Panc1 (cell line): ENCODE measurements around the gene NEMF. TPM values are rescaled to one million over a fixed set of nuclear protein-coding genes. Genes with fewer than 3 reads are reported as not detected.
A peak's percentile ranks its signal among the peaks of the same experiment; 100 is the strongest.

ENCODE experiments used
- ATAC-seq: fragments of 200-7000 bp; cut with Tn5 transposase; 2 replicates; pipeline ENCODE4 v1.9.1; 2020; ENCODE audit warnings: mild to moderate bottlenecking, moderate library complexity
- BruUV-seq: library from RNA; stranded (reverse); fragments of 400-500 nt; replicated peaks from 2 replicates; lab custom pipeline; 2021; lab: Mats Ljungman, UMichigan
- CTCF ChIA-PET: fragments of 300-600 bp; sonication (Branson Sonifier 250); formaldehyde crosslinking; loops from one replicate; lab custom pipeline; 2022; ENCODE audit warnings: antibody characterized with exemption; lab: Charles Lee
- POLR2A ChIA-PET: fragments of 300-600 bp; sonication (Branson Sonifier 250); formaldehyde crosslinking; loops from one replicate; lab custom pipeline; 2022; ENCODE audit warnings: antibody characterized with exemption; lab: Charles Lee
- DNase-seq: peaks from one replicate; pipeline ENCODE4 v3.0.0-alpha.2; 2010; ENCODE audit warnings: low read depth, low spot score
- H3K27ac ChIP-seq: 2 replicates; pipeline ENCODE4 v1.5.1; 2011; ENCODE audit warnings: mild to moderate bottlenecking, low read length, inconsistent platforms
- H3K27me3 ChIP-seq: fragments of 200-500 bp; sonication (Bioruptor generic); 2 replicates; pipeline ENCODE4 v1.6.0; 2014; ENCODE audit warnings: low read length, inconsistent platforms; ENCODE audit not compliant: control insufficient read depth, insufficient read depth
- H3K36me3 ChIP-seq: fragments of 200-500 bp; sonication (Bioruptor generic); 2 replicates; pipeline ENCODE4 v1.5.1; 2014; ENCODE audit warnings: inconsistent platforms, mild to moderate bottlenecking, low read length, moderate library complexity; ENCODE audit not compliant: control insufficient read depth, insufficient read depth
- H3K4me1 ChIP-seq: 2 replicates; pipeline ENCODE4 v1.5.1; 2011; ENCODE audit warnings: inconsistent platforms, mild to moderate bottlenecking, low read length, moderate library complexity; ENCODE audit not compliant: control insufficient read depth, insufficient read depth
- H3K4me3 ChIP-seq, 2 experiments: 2 replicates each; pipeline ENCODE4 v1.5.1; 2011 to 2012; ENCODE audit warnings: low read depth in 2 of 2, low read length in 2 of 2, mild to moderate bottlenecking in 2 of 2, inconsistent platforms in 1 of 2, moderate library complexity in 1 of 2
- H3K9me3 ChIP-seq: fragments of 200-500 bp; sonication (Bioruptor generic); 2 replicates; pipeline ENCODE4 v1.5.1; 2014; ENCODE audit warnings: low read depth, mild to moderate bottlenecking, inconsistent platforms, low read length, moderate library complexity; ENCODE audit not compliant: control insufficient read depth, insufficient read depth
- POLR2AphosphoS5 ChIP-seq: IDR thresholded peaks from 2 replicates; pipeline ENCODE4 v1.6.1; 2012; ENCODE audit warnings: mild to moderate bottlenecking, low read depth, low read length, moderate library complexity
- SIN3A ChIP-seq: IDR thresholded peaks from 2 replicates; pipeline ENCODE4 v1.6.1; 2012; ENCODE audit warnings: low read depth, mild to moderate bottlenecking, low read length, moderate library complexity, borderline replicate concordance; ENCODE audit not compliant: insufficient read depth
- TCF7L2 ChIP-seq: IDR thresholded peaks from 2 replicates; pipeline ENCODE4 v1.6.1; 2011; ENCODE audit warnings: mild to moderate bottlenecking, low read depth, low read length, inconsistent platforms
- in situ Hi-C: cut with HindIII; loops from 2 replicates; pipeline ENCODE4 v1.10.0; 2016; ENCODE audit warnings: low sequenced_read_pairs, low pct_unique_long_range_greater_than_20kb
- intact Hi-C: fragments of 100-400 bp; cut with micrococcal nuclease; formaldehyde crosslinking; loops from one replicate; pipeline ENCODE4 v1.10.0; 2022; ENCODE audit not compliant: unreplicated experiment
- total RNA-seq: library from RNA; stranded (reverse); gene quantifications from one replicate; pipeline ENCODE4 v1.2.1, GENCODE V29; 2021; ENCODE audit not compliant: unreplicated experiment
- TF ChIP-seq, protein P1 (sequence below): fragments of 450-650 bp; IDR thresholded peaks from 2 replicates; pipeline ENCODE4 v1.5.1; 2017; ENCODE audit warnings: mild to moderate bottlenecking
- TF ChIP-seq, protein P2 (sequence below), 2 experiments: IDR thresholded peaks; 2 replicates each; pipeline ENCODE4 v1.6.1; 2011 to 2012; ENCODE audit warnings: low read depth in 2 of 2, control low read depth in 1 of 2, low read length in 1 of 2, mild to moderate bottlenecking in 1 of 2, moderate library complexity in 1 of 2; ENCODE audit not compliant: insufficient read depth in 1 of 2

The NEMF gene
- total RNA-seq, 1 experiment from 2014 or later = 38.3 TPM

DNA sequence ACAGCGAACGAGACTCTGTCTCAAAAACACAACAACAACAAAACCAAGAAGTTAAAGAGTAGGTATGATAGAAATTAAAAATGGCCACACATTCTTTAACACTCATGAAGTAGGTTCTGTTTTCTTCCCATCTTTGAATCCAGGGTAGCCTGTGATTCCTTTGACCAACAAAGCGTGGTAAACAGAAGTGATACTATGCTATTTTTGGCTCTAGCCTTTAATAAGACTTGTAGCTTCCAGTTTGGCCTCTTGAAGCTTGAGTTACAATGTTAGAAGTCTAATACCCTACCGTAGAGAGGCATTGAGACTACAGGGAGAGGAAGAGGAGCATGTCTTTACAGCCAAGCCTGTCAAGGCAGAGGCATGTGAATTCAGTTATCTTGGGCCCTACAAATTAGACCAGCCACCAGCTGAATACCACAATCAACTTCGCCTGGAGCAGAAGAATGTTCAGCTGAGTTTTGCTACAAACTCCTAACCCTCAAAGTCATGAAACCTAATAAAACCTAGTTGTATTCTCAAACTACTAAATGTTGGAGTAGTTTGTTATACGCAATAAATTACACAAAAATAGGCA lies 4.9 kb upstream of the NEMF start:
- Histone ChIP-seq H3K27me3 (no peaks in the 10 kb centered on the region), H3K4me1 (peaks cover 5% of the 10 kb centered on the region), H3K9me3 (no peaks in the 10 kb centered on the region), H3K36me3 (no peaks in the 10 kb centered on the region; the same call in 1 of the 2 replicates), H3K4me3 (no peak overlapping the region), H3K27ac (no peak overlapping the region; the same call in 1 of the 2 replicates)
- TF ChIP-seq POLR2AphosphoS5 (no peak), TCF7L2 (no peak)
- TF ChIP-seq, protein P1, sequence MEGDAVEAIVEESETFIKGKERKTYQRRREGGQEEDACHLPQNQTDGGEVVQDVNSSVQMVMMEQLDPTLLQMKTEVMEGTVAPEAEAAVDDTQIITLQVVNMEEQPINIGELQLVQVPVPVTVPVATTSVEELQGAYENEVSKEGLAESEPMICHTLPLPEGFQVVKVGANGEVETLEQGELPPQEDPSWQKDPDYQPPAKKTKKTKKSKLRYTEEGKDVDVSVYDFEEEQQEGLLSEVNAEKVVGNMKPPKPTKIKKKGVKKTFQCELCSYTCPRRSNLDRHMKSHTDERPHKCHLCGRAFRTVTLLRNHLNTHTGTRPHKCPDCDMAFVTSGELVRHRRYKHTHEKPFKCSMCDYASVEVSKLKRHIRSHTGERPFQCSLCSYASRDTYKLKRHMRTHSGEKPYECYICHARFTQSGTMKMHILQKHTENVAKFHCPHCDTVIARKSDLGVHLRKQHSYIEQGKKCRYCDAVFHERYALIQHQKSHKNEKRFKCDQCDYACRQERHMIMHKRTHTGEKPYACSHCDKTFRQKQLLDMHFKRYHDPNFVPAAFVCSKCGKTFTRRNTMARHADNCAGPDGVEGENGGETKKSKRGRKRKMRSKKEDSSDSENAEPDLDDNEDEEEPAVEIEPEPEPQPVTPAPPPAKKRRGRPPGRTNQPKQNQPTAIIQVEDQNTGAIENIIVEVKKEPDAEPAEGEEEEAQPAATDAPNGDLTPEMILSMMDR = no peak
- CTCF ChIA-PET = no interaction called here
- ATAC-seq (no peak), DNase-seq (no peak)
- BruUV-seq = no TSS peak
- in situ Hi-C loops = no loop called here
- intact Hi-C loops = no loop called here
- POLR2A ChIA-PET = no interaction called here

DNA sequence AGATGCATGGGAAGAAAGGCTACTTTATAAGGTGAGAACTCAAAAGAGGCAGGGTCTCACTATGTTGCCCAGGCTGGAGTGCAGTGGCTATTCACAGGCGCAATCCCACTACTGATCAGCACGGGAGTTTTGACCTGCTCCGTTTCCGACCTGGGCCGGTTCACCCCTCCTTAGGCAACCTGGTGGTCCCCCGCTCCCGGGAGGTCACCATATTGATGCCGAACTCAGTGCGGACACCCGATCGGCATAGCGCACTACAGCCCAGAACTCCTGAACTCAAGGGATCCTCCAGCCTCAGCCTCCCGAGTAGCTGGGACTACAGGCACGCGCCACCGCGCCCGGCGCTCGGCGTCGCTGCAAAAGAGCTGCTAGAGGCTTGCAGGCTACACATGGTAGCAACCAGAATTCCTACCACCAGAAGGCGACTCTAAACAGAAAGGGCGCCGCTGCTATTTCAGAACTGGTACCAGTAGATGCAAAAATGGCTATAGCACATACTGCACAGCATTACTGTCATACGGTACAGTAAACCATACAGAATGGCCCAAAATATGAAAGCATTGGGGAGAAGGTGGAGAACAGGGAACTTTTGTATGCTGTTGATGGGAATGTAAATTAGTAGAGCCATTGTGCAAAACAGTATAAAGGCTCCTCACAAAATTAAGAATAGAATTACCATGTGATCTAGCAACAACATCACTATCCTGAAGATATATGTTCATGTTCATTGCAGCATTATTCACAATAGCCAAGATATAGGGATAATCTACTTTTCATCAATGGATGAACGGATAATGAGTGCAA lies 1.2 kb upstream of the NEMF start:
- Histone ChIP-seq H3K4me1 (peaks cover 7% of the 10 kb centered on the region; the same call in 1 of the 2 replicates), H3K27me3 (no peaks in the 10 kb centered on the region), H3K4me3 (peak overlapping the region; percentile 80 to 97), H3K9me3 (no peaks in the 10 kb centered on the region), H3K27ac (peak overlapping the region; percentile 92), H3K36me3 (peaks cover 16% of the 10 kb centered on the region)
- peak; percentile 89 for ATAC-seq
- CTCF ChIA-PET = interaction anchor here (0.6 to 1.7 kb wide), 5 partner anchors 9 to 344 kb away, joined by 3 to 15 read pairs (median 4); no protein-coding TSS in a partner anchor
- no peak for DNase-seq
- POLR2A ChIA-PET = no interaction called here
- no TSS peak for BruUV-seq
- intact Hi-C loops = no loop called here
- TF ChIP-seq, protein P1 = peak; percentile 78
- TF ChIP-seq, protein P2, sequence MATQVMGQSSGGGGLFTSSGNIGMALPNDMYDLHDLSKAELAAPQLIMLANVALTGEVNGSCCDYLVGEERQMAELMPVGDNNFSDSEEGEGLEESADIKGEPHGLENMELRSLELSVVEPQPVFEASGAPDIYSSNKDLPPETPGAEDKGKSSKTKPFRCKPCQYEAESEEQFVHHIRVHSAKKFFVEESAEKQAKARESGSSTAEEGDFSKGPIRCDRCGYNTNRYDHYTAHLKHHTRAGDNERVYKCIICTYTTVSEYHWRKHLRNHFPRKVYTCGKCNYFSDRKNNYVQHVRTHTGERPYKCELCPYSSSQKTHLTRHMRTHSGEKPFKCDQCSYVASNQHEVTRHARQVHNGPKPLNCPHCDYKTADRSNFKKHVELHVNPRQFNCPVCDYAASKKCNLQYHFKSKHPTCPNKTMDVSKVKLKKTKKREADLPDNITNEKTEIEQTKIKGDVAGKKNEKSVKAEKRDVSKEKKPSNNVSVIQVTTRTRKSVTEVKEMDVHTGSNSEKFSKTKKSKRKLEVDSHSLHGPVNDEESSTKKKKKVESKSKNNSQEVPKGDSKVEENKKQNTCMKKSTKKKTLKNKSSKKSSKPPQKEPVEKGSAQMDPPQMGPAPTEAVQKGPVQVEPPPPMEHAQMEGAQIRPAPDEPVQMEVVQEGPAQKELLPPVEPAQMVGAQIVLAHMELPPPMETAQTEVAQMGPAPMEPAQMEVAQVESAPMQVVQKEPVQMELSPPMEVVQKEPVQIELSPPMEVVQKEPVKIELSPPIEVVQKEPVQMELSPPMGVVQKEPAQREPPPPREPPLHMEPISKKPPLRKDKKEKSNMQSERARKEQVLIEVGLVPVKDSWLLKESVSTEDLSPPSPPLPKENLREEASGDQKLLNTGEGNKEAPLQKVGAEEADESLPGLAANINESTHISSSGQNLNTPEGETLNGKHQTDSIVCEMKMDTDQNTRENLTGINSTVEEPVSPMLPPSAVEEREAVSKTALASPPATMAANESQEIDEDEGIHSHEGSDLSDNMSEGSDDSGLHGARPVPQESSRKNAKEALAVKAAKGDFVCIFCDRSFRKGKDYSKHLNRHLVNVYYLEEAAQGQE (IDR thresholded peaks at IDR 0.05; ENCODE audit: insufficient read depth in 1 of 2, low read depth in 2 of 2, low read length in 1 of 2) = no peak
- TF ChIP-seq POLR2AphosphoS5 (0 out of 2 replicates have a peak, but pooled peaks have one; percentile 34), SIN3A (no peak)
- in situ Hi-C loops = no loop called here
